Left lung (tissue), 10 donors: Measurements from ENCODE around the gene MED12L. TPM values are rescaled to one million over a fixed set of nuclear protein-coding genes. Genes with fewer than 3 reads are reported as not detected.

ENCODE experiments used
- ATAC-seq: fragments of 200-7000 bp; cut with Tn5 transposase; one replicate; pipeline ENCODE4 v1.9.1; 2020; ENCODE audit warnings: moderate library complexity
- DNase-seq, 4 donors: peaks; one replicate each; pipeline ENCODE4 v3.0.0-alpha.2; 2013 to 2020
- H3K27ac ChIP-seq, 2 donors: fragments of 200-600 bp; sonication (generic) in 1 of 2; one replicate each; pipeline versions ENCODE4 v1.5.0 to v1.8.0; 2020 to 2021
- H3K27me3 ChIP-seq, 2 donors: fragments of 200-600 bp; sonication (generic) in 1 of 2; one replicate each; pipeline versions ENCODE4 v1.5.0 to v1.8.0; 2020 to 2021
- H3K36me3 ChIP-seq, 2 donors: fragments of 200-600 bp; sonication (generic) in 1 of 2; one replicate each; pipeline versions ENCODE4 v1.5.0 to v1.8.0; 2020 to 2021
- H3K4me1 ChIP-seq, 2 donors: fragments of 200-600 bp; one replicate each; pipeline ENCODE4 v1.8.0; 2021
- H3K4me3 ChIP-seq, 2 donors: fragments of 200-600 bp; sonication (generic) in 1 of 2; one replicate each; pipeline versions ENCODE4 v1.5.0 to v1.8.0; 2020 to 2021; ENCODE audit warnings: mild to moderate bottlenecking in 1 of 2
- H3K9me3 ChIP-seq, 2 donors: fragments of 200-600 bp; sonication (generic) in 1 of 2; one replicate each; pipeline versions ENCODE4 v1.5.0 to v1.8.0; 2020 to 2021
- intact Hi-C, 2 donors: fragments of 100-400 bp; cut with DNase I; formaldehyde crosslinking; loops; one replicate each; pipeline versions ENCODE4 v1.11.2 to v1.14.2; 2022
- polyA plus RNA-seq, 6 donors: library from polyadenylated mRNA; unstranded; fragments of 120-200 nt; gene quantifications; one replicate each; pipeline ENCODE4 v1.2.1, GENCODE V29; 2013; ENCODE audit not compliant: insufficient read length in 6 of 6
- total RNA-seq, 2 donors: library from RNA; stranded (reverse); fragmentation: NEBNext Ultra II Directional; extraction: Animal tissue kit (Norgen Biotek cat#: 25700); gene quantifications; one replicate each; pipeline ENCODE4 v1.2.1, GENCODE V29; 2021
- TF ChIP-seq, protein P1 (sequence below), 2 donors: fragments of 200-600 bp; sonication (generic) in 1 of 2; IDR thresholded peaks; one replicate each; pipeline versions ENCODE4 v1.5.0 to v1.8.0; 2021; ENCODE audit warnings: antibody characterized with exemption in 2 of 2
- donor health status: DM: no; HTN: yes; CAD: no.
- donor health status: DM: no; HTN: no; CAD: no.

Gene MED12L
- total and polyA plus RNA-seq, 8 donors = 0.66 to 1.0 (median 0.77) TPM

DNA sequence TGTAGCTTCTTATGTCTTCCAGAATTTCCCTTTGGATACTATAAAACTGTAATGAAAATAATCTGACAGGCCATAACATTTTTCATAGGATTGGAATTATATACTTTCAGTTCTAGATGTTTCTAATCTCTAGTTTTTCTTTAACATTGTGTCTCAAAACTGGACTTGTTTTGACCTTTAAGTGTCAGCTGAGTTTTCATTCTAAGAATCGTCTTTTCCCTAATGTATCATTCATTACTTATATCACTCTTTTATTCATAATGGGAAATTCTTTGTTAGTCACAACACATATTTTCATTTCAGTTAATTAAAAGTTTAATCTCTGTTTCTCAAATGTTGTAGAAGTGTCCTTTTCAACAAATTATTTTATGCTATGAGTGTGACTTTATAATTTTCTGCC lies 105.6 kb downstream of the MED12L start:
- DNase-seq (no peak), ATAC-seq (no peak)
- Histone ChIP-seq H3K27me3 (no peaks in the 10 kb centered on the region), H3K9me3 (no peaks in the 10 kb centered on the region), H3K36me3 (no peaks in the 10 kb centered on the region), H3K4me1 (no peaks in the 10 kb centered on the region), H3K4me3 (no peak overlapping the region), H3K27ac (no peak overlapping the region)
- intact Hi-C loops = no loop called here
- TF ChIP-seq, protein P1, sequence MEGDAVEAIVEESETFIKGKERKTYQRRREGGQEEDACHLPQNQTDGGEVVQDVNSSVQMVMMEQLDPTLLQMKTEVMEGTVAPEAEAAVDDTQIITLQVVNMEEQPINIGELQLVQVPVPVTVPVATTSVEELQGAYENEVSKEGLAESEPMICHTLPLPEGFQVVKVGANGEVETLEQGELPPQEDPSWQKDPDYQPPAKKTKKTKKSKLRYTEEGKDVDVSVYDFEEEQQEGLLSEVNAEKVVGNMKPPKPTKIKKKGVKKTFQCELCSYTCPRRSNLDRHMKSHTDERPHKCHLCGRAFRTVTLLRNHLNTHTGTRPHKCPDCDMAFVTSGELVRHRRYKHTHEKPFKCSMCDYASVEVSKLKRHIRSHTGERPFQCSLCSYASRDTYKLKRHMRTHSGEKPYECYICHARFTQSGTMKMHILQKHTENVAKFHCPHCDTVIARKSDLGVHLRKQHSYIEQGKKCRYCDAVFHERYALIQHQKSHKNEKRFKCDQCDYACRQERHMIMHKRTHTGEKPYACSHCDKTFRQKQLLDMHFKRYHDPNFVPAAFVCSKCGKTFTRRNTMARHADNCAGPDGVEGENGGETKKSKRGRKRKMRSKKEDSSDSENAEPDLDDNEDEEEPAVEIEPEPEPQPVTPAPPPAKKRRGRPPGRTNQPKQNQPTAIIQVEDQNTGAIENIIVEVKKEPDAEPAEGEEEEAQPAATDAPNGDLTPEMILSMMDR (IDR thresholded peaks at IDR 0.05) = no peak

DNA sequence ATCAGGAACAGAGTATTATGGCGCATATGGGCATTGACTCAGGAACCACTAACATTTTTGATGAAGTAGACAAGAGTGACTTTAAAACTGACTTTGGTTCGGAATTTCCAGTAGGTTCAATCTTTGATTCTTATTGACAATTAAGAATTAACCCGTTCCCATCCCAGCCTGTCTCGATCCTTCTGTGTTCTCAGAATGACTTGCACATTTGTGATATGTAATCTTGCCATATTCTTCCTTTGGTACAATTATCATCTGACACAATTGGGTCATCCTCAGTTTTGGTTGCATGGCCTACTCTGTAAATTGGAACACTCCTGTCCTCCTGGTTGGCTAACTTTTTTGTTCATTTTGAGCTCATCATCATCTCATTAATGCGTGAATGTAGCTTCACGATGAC lies 107.1 kb downstream of the MED12L start:
- DNase-seq = no peak

DNA sequence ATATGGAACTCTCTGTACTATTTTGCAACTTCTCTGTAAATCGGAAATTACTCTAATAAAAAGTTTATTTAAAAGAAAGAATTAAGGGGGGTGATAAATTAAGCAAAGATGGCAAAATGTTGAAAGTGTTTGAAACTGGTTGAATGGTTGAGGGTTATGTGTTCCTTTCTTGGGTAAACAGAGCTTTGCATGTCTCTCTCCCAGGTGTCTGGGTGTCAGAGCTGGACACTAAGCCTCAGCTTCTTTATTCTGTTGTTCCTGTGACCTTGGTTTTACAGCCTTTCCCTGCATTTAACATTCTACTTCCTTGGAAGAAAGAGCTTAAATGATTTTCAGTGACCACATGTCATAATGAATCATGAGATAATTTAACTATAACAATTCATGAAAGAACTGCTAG lies 110.4 kb downstream of the MED12L start:
- DNase-seq (no peak), ATAC-seq (no peak)
- H3K4me1 ChIP-seq = no peaks in the 10 kb centered on the region
- no peak overlapping the region for H3K27ac ChIP-seq
- TF ChIP-seq, protein P1 (IDR thresholded peaks at IDR 0.05) = no peak
- no peaks in the 10 kb centered on the region for H3K9me3 ChIP-seq
- no peaks in the 10 kb centered on the region for H3K27me3 ChIP-seq
- no peak overlapping the region for H3K4me3 ChIP-seq
- intact Hi-C loops = no loop called here
- H3K36me3 ChIP-seq = no peaks in the 10 kb centered on the region

More for the DNA sequence above, 107.1 kb downstream of the MED12L start:
- Histone ChIP-seq H3K4me3 (no peak overlapping the region), H3K36me3 (no peaks in the 10 kb centered on the region), H3K9me3 (no peaks in the 10 kb centered on the region), H3K27me3 (no peaks in the 10 kb centered on the region), H3K27ac (no peak overlapping the region), H3K4me1 (no peaks in the 10 kb centered on the region)
- no peak for ATAC-seq
- intact Hi-C loops = no loop called here
- TF ChIP-seq, protein P1 (IDR thresholded peaks at IDR 0.05) = no peak

DNA sequence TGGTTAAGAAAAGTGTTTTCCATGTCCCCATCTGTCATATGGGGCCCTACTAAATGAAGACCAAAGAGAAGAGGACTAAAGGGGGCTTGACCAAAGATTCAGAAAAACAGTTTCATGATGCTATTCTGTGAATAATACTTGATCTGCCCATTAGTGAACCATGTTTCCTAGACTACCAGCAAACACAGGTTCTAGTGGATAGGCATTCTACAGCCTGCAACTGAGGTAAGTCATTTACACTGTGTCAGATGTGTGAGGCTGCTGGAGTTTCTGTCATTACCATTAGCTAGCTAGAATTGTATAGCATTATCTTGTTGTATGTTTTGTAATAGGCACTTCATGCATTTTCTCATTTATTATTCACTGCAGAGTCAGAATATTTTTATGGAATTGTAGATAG lies 111.0 kb downstream of the MED12L start:
- TF ChIP-seq, protein P1 (IDR thresholded peaks at IDR 0.05) = no peak
- ATAC-seq = peak; percentile 35
- Histone ChIP-seq H3K27ac (no peak overlapping the region), H3K4me1 (no peaks in the 10 kb centered on the region), H3K36me3 (no peaks in the 10 kb centered on the region), H3K9me3 (no peaks in the 10 kb centered on the region), H3K4me3 (no peak overlapping the region), H3K27me3 (no peaks in the 10 kb centered on the region)
- no peak for DNase-seq
- intact Hi-C loops = no loop called here

DNA sequence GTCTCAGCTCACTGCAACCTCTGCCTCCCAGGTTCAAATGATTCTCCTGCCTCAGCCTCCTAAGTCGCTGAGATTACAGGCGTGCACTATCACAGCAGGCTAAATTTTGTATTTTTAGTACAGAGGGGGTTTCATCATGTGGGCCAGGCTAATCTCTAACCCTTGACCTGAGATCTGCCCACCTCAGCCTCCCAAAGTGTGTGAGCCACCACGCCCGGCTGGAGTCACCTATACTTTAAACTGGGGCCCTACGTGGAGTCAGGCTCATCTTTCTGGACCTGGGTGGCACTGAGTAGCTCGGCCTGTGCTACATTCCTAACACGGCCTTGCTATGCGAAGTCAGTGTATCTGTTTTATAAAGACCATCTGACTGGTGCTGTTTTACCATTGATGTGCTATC lies 111.8 kb downstream of the MED12L start:
- no peak overlapping the region for H3K27ac ChIP-seq
- no peak overlapping the region for H3K4me3 ChIP-seq
- ATAC-seq (no peak), DNase-seq (no peak)
- H3K27me3 ChIP-seq = no peaks in the 10 kb centered on the region
- intact Hi-C loops = no loop called here
- no peaks in the 10 kb centered on the region for H3K4me1 ChIP-seq
- H3K9me3 ChIP-seq = no peaks in the 10 kb centered on the region
- H3K36me3 ChIP-seq = no peaks in the 10 kb centered on the region
- TF ChIP-seq, protein P1 (IDR thresholded peaks at IDR 0.05) = no peak
